ENCODE results near the gene SPINK2. TPM values are rescaled to one million over a fixed set of nuclear protein-coding genes. Genes with fewer than 3 reads are reported as not detected.

SPINK2 gene
- total RNA-seq, 2 experiments from 2014 or later = 0.83 to 1.4 TPM

GRCh38 chr4:56791316-56791715 lies 30.2 kb downstream of the SPINK2 start:
- no peaks in the 10 kb centered on the region for H3K9me3 Mint-ChIP-seq
- CTCF ChIA-PET = no interaction called here
- H3K4me3 Mint-ChIP-seq = no peak overlapping the region
- intact Hi-C loops (cut with micrococcal nuclease) = no loop called here
- no peaks in the 10 kb centered on the region for H3K4me1 Mint-ChIP-seq (ENCODE audit: low read depth)
- DNase-seq = no peak
- H3K36me3 Mint-ChIP-seq (ENCODE audit: low read depth) = no peaks in the 10 kb centered on the region
- no peak overlapping the region for H3K27ac Mint-ChIP-seq
- H3K27me3 Mint-ChIP-seq (ENCODE audit: low read depth) = no peaks in the 10 kb centered on the region

GRCh38 chr4:56790691-56791091 lies 30.8 kb downstream of the SPINK2 start:
- H3K4me3 Mint-ChIP-seq = no peak overlapping the region
- H3K9me3 Mint-ChIP-seq = no peaks in the 10 kb centered on the region
- no peak overlapping the region for H3K27ac Mint-ChIP-seq
- no peaks in the 10 kb centered on the region for H3K4me1 Mint-ChIP-seq (ENCODE audit: low read depth)
- intact Hi-C loops (cut with micrococcal nuclease) = no loop called here
- no peak for DNase-seq
- H3K36me3 Mint-ChIP-seq (ENCODE audit: low read depth) = no peaks in the 10 kb centered on the region
- no peaks in the 10 kb centered on the region for H3K27me3 Mint-ChIP-seq (ENCODE audit: low read depth)
- CTCF ChIA-PET = interaction anchor here (0.7 kb wide), 1 partner anchor 48 kb away, joined by 5 read pairs; no protein-coding TSS in a partner anchor

- no peaks in the 10 kb centered on the region for H3K9me3 Mint-ChIP-seq
- CTCF ChIA-PET = no interaction called here
- intact Hi-C loops (cut with micrococcal nuclease) = no loop called here
- no peak overlapping the region for H3K4me3 Mint-ChIP-seq
- no peaks in the 10 kb centered on the region for H3K4me1 Mint-ChIP-seq (ENCODE audit: low read depth)
- H3K36me3 Mint-ChIP-seq (ENCODE audit: low read depth) = no peaks in the 10 kb centered on the region
- H3K27me3 Mint-ChIP-seq (ENCODE audit: low read depth) = no peaks in the 10 kb centered on the region
- no peak overlapping the region for H3K27ac Mint-ChIP-seq
- no peak for DNase-seq
These were observed 33.4 kb downstream of the SPINK2 start for GRCh38 chr4:56788081-56788480.

GRCh38 chr4:56787380-56787779 lies 34.1 kb downstream of the SPINK2 start:
- Mint-ChIP-seq H3K4me1 (ENCODE audit: low read depth) (no peaks in the 10 kb centered on the region), H3K36me3 (ENCODE audit: low read depth) (no peaks in the 10 kb centered on the region), H3K4me3 (no peak overlapping the region), H3K9me3 (no peaks in the 10 kb centered on the region), H3K27ac (no peak overlapping the region), H3K27me3 (ENCODE audit: low read depth) (no peaks in the 10 kb centered on the region)
- DNase-seq = no peak
- CTCF ChIA-PET = no interaction called here
- intact Hi-C loops (cut with micrococcal nuclease) = no loop called here

- Mint-ChIP-seq H3K9me3 (no peaks in the 10 kb centered on the region), H3K4me3 (no peak overlapping the region), H3K36me3 (ENCODE audit: low read depth) (no peaks in the 10 kb centered on the region), H3K4me1 (ENCODE audit: low read depth) (no peaks in the 10 kb centered on the region), H3K27me3 (ENCODE audit: low read depth) (no peaks in the 10 kb centered on the region), H3K27ac (no peak overlapping the region)
- CTCF ChIA-PET = no interaction called here
- intact Hi-C loops (cut with micrococcal nuclease) = no loop called here
- no peak for DNase-seq
These were observed 34.5 kb downstream of the SPINK2 start for GRCh38 chr4:56786955-56787354.

- no peak overlapping the region for H3K4me3 Mint-ChIP-seq
- H3K27ac Mint-ChIP-seq = no peak overlapping the region
- CTCF ChIA-PET = no interaction called here
- no peaks in the 10 kb centered on the region for H3K27me3 Mint-ChIP-seq (ENCODE audit: low read depth)
- no peaks in the 10 kb centered on the region for H3K36me3 Mint-ChIP-seq (ENCODE audit: low read depth)
- no peak for DNase-seq
- H3K4me1 Mint-ChIP-seq (ENCODE audit: low read depth) = no peaks in the 10 kb centered on the region
- no peaks in the 10 kb centered on the region for H3K9me3 Mint-ChIP-seq
- intact Hi-C loops (cut with micrococcal nuclease) = loop anchor here (2.0 kb wide), 1 partner anchor 25 kb away; no protein-coding TSS in a partner anchor
These were observed 37.5 kb downstream of the SPINK2 start for GRCh38 chr4:56783986-56784385.

GRCh38 chr4:56782019-56782418 lies 39.5 kb downstream of the SPINK2 start:
- CTCF ChIA-PET = interaction anchor here (0.6 kb wide), 1 partner anchor 16 kb away, joined by 3 read pairs; no protein-coding TSS in a partner anchor
- intact Hi-C loops (cut with micrococcal nuclease) = no loop called here
- H3K4me1 Mint-ChIP-seq (ENCODE audit: low read depth) = no peaks in the 10 kb centered on the region
- no peak overlapping the region for H3K4me3 Mint-ChIP-seq
- no peaks in the 10 kb centered on the region for H3K9me3 Mint-ChIP-seq
- no peaks in the 10 kb centered on the region for H3K36me3 Mint-ChIP-seq (ENCODE audit: low read depth)
- no peaks in the 10 kb centered on the region for H3K27me3 Mint-ChIP-seq (ENCODE audit: low read depth)
- DNase-seq = no peak
- H3K27ac Mint-ChIP-seq = no peak overlapping the region

GRCh38 chr4:56773346-56773745 lies 48.2 kb downstream of the SPINK2 start:
- Mint-ChIP-seq H3K4me1 (ENCODE audit: low read depth) (no peaks in the 10 kb centered on the region), H3K27ac (no peak overlapping the region), H3K9me3 (no peaks in the 10 kb centered on the region), H3K36me3 (ENCODE audit: low read depth) (no peaks in the 10 kb centered on the region), H3K27me3 (ENCODE audit: low read depth) (no peaks in the 10 kb centered on the region), H3K4me3 (no peak overlapping the region)
- intact Hi-C loops (cut with micrococcal nuclease) = no loop called here
- CTCF ChIA-PET = interaction anchor here (0.5 kb wide), 1 partner anchor 17 kb away, joined by 3 read pairs; no protein-coding TSS in a partner anchor
- no peak for DNase-seq

GRCh38 chr4:56772134-56772533 lies 49.4 kb downstream of the SPINK2 start:
- Mint-ChIP-seq H3K4me3 (no peak overlapping the region), H3K27me3 (ENCODE audit: low read depth) (no peaks in the 10 kb centered on the region), H3K27ac (no peak overlapping the region), H3K36me3 (ENCODE audit: low read depth) (no peaks in the 10 kb centered on the region), H3K4me1 (ENCODE audit: low read depth) (no peaks in the 10 kb centered on the region), H3K9me3 (no peaks in the 10 kb centered on the region)
- intact Hi-C loops (cut with micrococcal nuclease) = no loop called here
- DNase-seq = no peak
- CTCF ChIA-PET = interaction anchor here (0.6 to 1.2 kb wide), 3 partner anchors 12 to 354 kb away, joined by 3 to 4 read pairs (median 4); no protein-coding TSS in a partner anchor

GRCh38 chr4:56768763-56769162 lies 52.7 kb downstream of the SPINK2 start:
- CTCF ChIA-PET = interaction anchor here (1.1 kb wide), 1 partner anchor 11 kb away, joined by 3 read pairs; no protein-coding TSS in a partner anchor
- Mint-ChIP-seq H3K4me3 (no peak overlapping the region), H3K27ac (no peak overlapping the region), H3K4me1 (ENCODE audit: low read depth) (no peaks in the 10 kb centered on the region), H3K9me3 (no peaks in the 10 kb centered on the region), H3K36me3 (ENCODE audit: low read depth) (no peaks in the 10 kb centered on the region), H3K27me3 (ENCODE audit: low read depth) (no peaks in the 10 kb centered on the region)
- intact Hi-C loops (cut with micrococcal nuclease) = no loop called here
- DNase-seq = no peak

GRCh38 chr4:56768316-56768715 lies 53.2 kb downstream of the SPINK2 start:
- CTCF ChIA-PET = interaction anchor here (1.1 kb wide), 1 partner anchor 11 kb away, joined by 3 read pairs; no protein-coding TSS in a partner anchor
- no peak overlapping the region for H3K27ac Mint-ChIP-seq
- H3K27me3 Mint-ChIP-seq (ENCODE audit: low read depth) = no peaks in the 10 kb centered on the region
- no peak for DNase-seq
- H3K4me3 Mint-ChIP-seq = no peak overlapping the region
- no peaks in the 10 kb centered on the region for H3K4me1 Mint-ChIP-seq (ENCODE audit: low read depth)
- intact Hi-C loops (cut with micrococcal nuclease) = no loop called here
- no peaks in the 10 kb centered on the region for H3K9me3 Mint-ChIP-seq
- no peaks in the 10 kb centered on the region for H3K36me3 Mint-ChIP-seq (ENCODE audit: low read depth)

- no peak for DNase-seq
- no peak overlapping the region for H3K27ac Mint-ChIP-seq
- no peaks in the 10 kb centered on the region for H3K4me1 Mint-ChIP-seq (ENCODE audit: low read depth)
- H3K27me3 Mint-ChIP-seq (ENCODE audit: low read depth) = no peaks in the 10 kb centered on the region
- no peaks in the 10 kb centered on the region for H3K9me3 Mint-ChIP-seq
- no peaks in the 10 kb centered on the region for H3K36me3 Mint-ChIP-seq (ENCODE audit: low read depth)
- CTCF ChIA-PET = interaction anchor here (1.1 kb wide), 1 partner anchor 10 kb away, joined by 3 read pairs; no protein-coding TSS in a partner anchor
- intact Hi-C loops (cut with micrococcal nuclease) = no loop called here
- H3K4me3 Mint-ChIP-seq = no peak overlapping the region
These were observed 53.9 kb downstream of the SPINK2 start for GRCh38 chr4:56767567-56767966.

GRCh38 chr4:56764775-56765174 lies 56.7 kb downstream of the SPINK2 start:
- DNase-seq = no peak
- H3K4me3 Mint-ChIP-seq = no peak overlapping the region
- no peaks in the 10 kb centered on the region for H3K9me3 Mint-ChIP-seq
- H3K27me3 Mint-ChIP-seq (ENCODE audit: low read depth) = no peaks in the 10 kb centered on the region
- H3K36me3 Mint-ChIP-seq (ENCODE audit: low read depth) = no peaks in the 10 kb centered on the region
- no peak overlapping the region for H3K27ac Mint-ChIP-seq
- H3K4me1 Mint-ChIP-seq (ENCODE audit: low read depth) = no peaks in the 10 kb centered on the region
- intact Hi-C loops (cut with micrococcal nuclease) = no loop called here
- CTCF ChIA-PET = interaction anchor here (0.5 kb wide), 1 partner anchor 35 kb away, joined by 3 read pairs; no protein-coding TSS in a partner anchor
